MM.1S (cell line): Measurements from ENCODE around the gene UNC13C.

Source experiments
- CTCF ChIP-seq: fragments of 300-600 bp; sonication (generic); IDR thresholded peaks from 2 replicates; pipeline ENCODE4 v1.5.1; 2016; ENCODE audit warnings: antibody characterized with exemption, low read length, mixed read lengths
- EZH2phosphoT487 ChIP-seq: fragments of 300-600 bp; sonication (generic); IDR thresholded peaks from 2 replicates; pipeline ENCODE4 v1.6.1; 2018; ENCODE audit warnings: antibody characterized with exemption, low read length

- TF ChIP-seq CTCF (no peak), EZH2phosphoT487 (no peak)
Measured at GRCh38 chr15:54097019-54097418, 118.8 kb downstream of the UNC13C start.
